Neural crest cell (in vitro differentiated cells): ENCODE measurements around the gene SEMA6C. TPM values are rescaled to one million over a fixed set of nuclear protein-coding genes. Genes with fewer than 3 reads are reported as not detected.
A peak's percentile ranks its signal among the peaks of the same experiment; 100 is the strongest.

Experiments
- DNase-seq: peaks from one replicate; pipeline ENCODE4 v3.0.0; 2021; ENCODE audit warnings: low read depth, mixed read lengths, low spot score
- H3K27ac Mint-ChIP-seq: one replicate; pipeline ENCODE4 v1.8.0; 2021; ENCODE audit warnings: mild to moderate bottlenecking, mixed read lengths; ENCODE audit not compliant: unreplicated experiment
- H3K27me3 Mint-ChIP-seq: 2 replicates; pipeline ENCODE4 v1.8.0; 2021; ENCODE audit warnings: low read depth, mild to moderate bottlenecking, mixed read lengths
- H3K36me3 Mint-ChIP-seq: 2 replicates; pipeline ENCODE4 v1.8.0; 2021; ENCODE audit warnings: low read depth, mild to moderate bottlenecking, mixed read lengths
- H3K4me1 Mint-ChIP-seq: 2 replicates; pipeline ENCODE4 v1.8.0; 2021; ENCODE audit warnings: mixed read lengths
- H3K4me3 Mint-ChIP-seq: one replicate; pipeline ENCODE4 v1.8.0; 2021; ENCODE audit warnings: mild to moderate bottlenecking, mixed read lengths
- H3K9me3 Mint-ChIP-seq: 2 replicates; pipeline ENCODE4 v1.8.0; 2021; ENCODE audit warnings: mixed read lengths
- CTCF ChIP-seq: fragments of 200-600 bp; sonication (generic); conservative IDR thresholded peaks from 2 replicates; pipeline ENCODE4 v1.5.0; 2021; ENCODE audit warnings: antibody characterized with exemption, mild to moderate bottlenecking
- total RNA-seq: library from RNA; stranded (reverse); gene quantifications from 2 replicates; pipeline ENCODE4 v1.2.1, GENCODE V29; 2021

Gene SEMA6C
- total RNA-seq, 1 donor from 2014 or later: 30.7 TPM

GRCh38 chr1:151157067-151157531 is 10.7 kb upstream of the SEMA6C start:
- no peak for DNase-seq
- Mint-ChIP-seq H3K27ac (no peak overlapping the region), H3K9me3 (no peaks in the 10 kb centered on the region), H3K36me3 (peaks cover 3% of the 10 kb centered on the region), H3K27me3 (no peaks in the 10 kb centered on the region), H3K4me1 (peaks cover 9% of the 10 kb centered on the region), H3K4me3 (no peak overlapping the region)
- TF ChIP-seq CTCF: no peak

- Mint-ChIP-seq H3K9me3 (no peaks in the 10 kb centered on the region), H3K27ac (no peak within 1 kb of the TSS), H3K36me3 (peaks cover 3% of the 10 kb centered on the region), H3K4me3 (peak within 1 kb of the TSS; percentile 44), H3K27me3 (no peaks in the 10 kb centered on the region), H3K4me1 (peaks cover 9% of the 10 kb centered on the region)
- no peak for TF ChIP-seq CTCF
- no peak for DNase-seq
Observed at GRCh38 chr1:151156515-151156819, 10.0 kb upstream of the SEMA6C start, which contains the start of gene TNFAIP8L2. TSS of gene TNFAIP8L2 (plus strand) at chr1:151156649. CDS start at chr1:151158698, 2,049 bp downstream.

- TF ChIP-seq CTCF: no peak
- Mint-ChIP-seq H3K4me1 (peaks cover 38% of the 10 kb centered on the region), H3K27ac (no peak overlapping the region), H3K36me3 (no peaks in the 10 kb centered on the region), H3K4me3 (peak overlapping the region; percentile 88), H3K9me3 (no peaks in the 10 kb centered on the region), H3K27me3 (peaks cover 3% of the 10 kb centered on the region)
- no peak for DNase-seq
Observed at GRCh38 chr1:151147665-151148064, 1.2 kb upstream of the SEMA6C start.

- Mint-ChIP-seq H3K27me3 (peaks cover 3% of the 10 kb centered on the region), H3K36me3 (no peaks in the 10 kb centered on the region), H3K4me3 (peak overlapping the region; percentile 88), H3K27ac (no peak overlapping the region), H3K9me3 (no peaks in the 10 kb centered on the region), H3K4me1 (peaks cover 38% of the 10 kb centered on the region)
- DNase-seq: no peak
- no peak for TF ChIP-seq CTCF
Observed at GRCh38 chr1:151147132-151147503, 687 bp upstream of the SEMA6C start.

GRCh38 chr1:151146072-151146411 is 389 bp downstream of the SEMA6C start:
- Mint-ChIP-seq H3K27ac (no peak overlapping the region), H3K36me3 (no peaks in the 10 kb centered on the region)
- TF ChIP-seq CTCF: no peak

More at GRCh38 chr1:151146072-151146411, 389 bp downstream of the SEMA6C start:
- H3K27me3 Mint-ChIP-seq: peaks cover 3% of the 10 kb centered on the region
- H3K4me1 Mint-ChIP-seq: peaks cover 37% of the 10 kb centered on the region
- no peaks in the 10 kb centered on the region for H3K9me3 Mint-ChIP-seq
- peak overlapping the region; percentile 88 for H3K4me3 Mint-ChIP-seq
- no peak for DNase-seq
